SK-N-SH treated with all-trans-retinoic acid at 6 μM for 48 hours (cell line): ENCODE data around the gene NTN1.

ENCODE experiments used
- ATAC-seq: fragments of 200-7000 bp; cut with Tn5 transposase; 3 replicates; pipeline ENCODE4 v1.9.1; 2020; ENCODE audit warnings: mild to moderate bottlenecking, moderate library complexity
- ARNTL ChIP-seq: fragments of 450-650 bp; formaldehyde crosslinking; IDR thresholded peaks from 2 replicates; pipeline ENCODE4 v1.5.0; 2020; ENCODE audit warnings: low read depth, mild to moderate bottlenecking, moderate library complexity, borderline replicate concordance
- BACH2 ChIP-seq: fragments of 250-450 bp; sonication (Bioruptor Pico); IDR thresholded peaks from 2 replicates; pipeline ENCODE4 v1.9.0; 2021; ENCODE audit warnings: mild to moderate bottlenecking, borderline replicate concordance
- ESRRG ChIP-seq: fragments of 250-450 bp; sonication (Bioruptor Pico); IDR thresholded peaks from 2 replicates; pipeline ENCODE4 v1.6.1; 2021; ENCODE audit warnings: mild to moderate bottlenecking
- GLIS3 ChIP-seq: fragments of 250-450 bp; sonication (Bioruptor Pico); IDR thresholded peaks from 2 replicates; pipeline ENCODE4 v1.5.0; 2020; ENCODE audit warnings: mild to moderate bottlenecking, moderate library complexity
- ISL1 ChIP-seq: fragments of 250-450 bp; sonication (Bioruptor Pico); IDR thresholded peaks from 2 replicates; pipeline ENCODE4 v2.1.2; 2022; ENCODE audit warnings: mild to moderate bottlenecking, moderate library complexity
- OSR1 ChIP-seq: fragments of 250-450 bp; sonication (Bioruptor Pico); IDR thresholded peaks from 2 replicates; pipeline ENCODE4 v1.8.0; 2022; ENCODE audit warnings: moderate library complexity, mild to moderate bottlenecking, inconsistent platforms
- PPARA ChIP-seq: fragments of 250-450 bp; sonication (Bioruptor Pico); IDR thresholded peaks from 2 replicates; pipeline ENCODE4 v1.5.0; 2020; ENCODE audit warnings: mild to moderate bottlenecking, borderline replicate concordance
- RARB ChIP-seq: fragments of 250-450 bp; sonication (Bioruptor Pico); IDR thresholded peaks from 2 replicates; pipeline ENCODE4 v1.8.0; 2021; ENCODE audit warnings: mild to moderate bottlenecking, moderate library complexity
- SNAI2 ChIP-seq: fragments of 250-450 bp; sonication (Bioruptor Pico); IDR thresholded peaks from 2 replicates; pipeline ENCODE4 v1.5.0; 2020; ENCODE audit warnings: mild to moderate bottlenecking, moderate library complexity
- TCF4 ChIP-seq: fragments of 250-450 bp; sonication (Bioruptor Pico); IDR thresholded peaks from 2 replicates; pipeline ENCODE4 v1.8.0; 2021; ENCODE audit warnings: mild to moderate bottlenecking, moderate library complexity, borderline replicate concordance
- ZC3H10 ChIP-seq: fragments of 250-450 bp; sonication (Bioruptor Pico); IDR thresholded peaks from 2 replicates; pipeline ENCODE4 v1.5.1; 2021; ENCODE audit warnings: mild to moderate bottlenecking, moderate library complexity
- ZFP3 ChIP-seq: fragments of 250-450 bp; sonication (Bioruptor Pico); IDR thresholded peaks from 2 replicates; pipeline ENCODE4 v1.5.0; 2020; ENCODE audit warnings: mild to moderate bottlenecking, moderate library complexity
- ZFP30 ChIP-seq: fragments of 450-650 bp; formaldehyde crosslinking; IDR thresholded peaks from 2 replicates; pipeline ENCODE4 v1.5.0; 2022; ENCODE audit warnings: mild to moderate bottlenecking, moderate library complexity
- ZNF565 ChIP-seq: fragments of 450-650 bp; formaldehyde crosslinking; conservative IDR thresholded peaks from 2 replicates; pipeline ENCODE4 v1.5.0; 2020; ENCODE audit warnings: low read depth, mild to moderate bottlenecking, moderate library complexity
- ZNF70 ChIP-seq: fragments of 450-650 bp; formaldehyde crosslinking; IDR thresholded peaks from 2 replicates; pipeline ENCODE4 v1.5.0; 2020; ENCODE audit warnings: mild to moderate bottlenecking, moderate library complexity
- ZNF8 ChIP-seq: fragments of 450-650 bp; formaldehyde crosslinking; IDR thresholded peaks from 2 replicates; pipeline ENCODE4 v1.5.0; 2020; ENCODE audit warnings: mild to moderate bottlenecking, moderate library complexity
- TF ChIP-seq, protein P1 (sequence below): fragments of 250-450 bp; sonication (Bioruptor Pico); IDR thresholded peaks from 2 replicates; pipeline ENCODE4 v1.5.1; 2021; ENCODE audit warnings: mild to moderate bottlenecking, moderate library complexity
- TF ChIP-seq, protein P2 (sequence below): fragments of 250-450 bp; sonication (Bioruptor Pico); IDR thresholded peaks from 2 replicates; pipeline ENCODE4 v1.5.0; 2020; ENCODE audit warnings: mild to moderate bottlenecking, moderate library complexity
- TF ChIP-seq, protein P3 (sequence below): fragments of 250-450 bp; sonication (Bioruptor Pico); IDR thresholded peaks from 2 replicates; pipeline ENCODE4 v1.8.0; 2021; ENCODE audit warnings: low read depth, mild to moderate bottlenecking, moderate library complexity, borderline replicate concordance
- TF ChIP-seq, protein P4 (sequence below): fragments of 250-450 bp; sonication (Bioruptor Pico); IDR thresholded peaks from 2 replicates; pipeline ENCODE4 v1.8.0; 2020; ENCODE audit warnings: mild to moderate bottlenecking, moderate library complexity, borderline replicate concordance
- TF ChIP-seq, protein P5 (sequence below): fragments of 250-450 bp; sonication (Bioruptor Pico); IDR thresholded peaks from 2 replicates; pipeline ENCODE4 v1.5.1; 2020; ENCODE audit warnings: low read depth, mild to moderate bottlenecking, moderate library complexity

The NTN1 gene

DNA sequence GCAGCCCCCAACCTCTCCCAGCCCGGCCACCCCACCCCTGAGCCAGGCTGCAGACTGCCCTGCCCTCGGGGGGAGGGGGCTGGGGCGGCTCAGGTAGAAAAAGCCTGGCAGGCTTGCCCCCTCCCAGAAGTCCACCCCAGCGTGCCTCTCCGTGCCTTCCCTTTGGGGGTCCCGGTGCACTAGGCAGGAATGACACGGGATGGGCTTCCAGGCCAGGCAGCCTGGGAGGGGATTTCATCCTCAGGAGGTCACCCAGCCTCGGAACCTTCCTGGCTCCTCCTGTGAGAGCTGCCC, 185.0 kb downstream of the NTN1 start:
- TF ChIP-seq ESRRG (CRISPR knock-in tag), result no peak
- TF ChIP-seq, protein P1, sequence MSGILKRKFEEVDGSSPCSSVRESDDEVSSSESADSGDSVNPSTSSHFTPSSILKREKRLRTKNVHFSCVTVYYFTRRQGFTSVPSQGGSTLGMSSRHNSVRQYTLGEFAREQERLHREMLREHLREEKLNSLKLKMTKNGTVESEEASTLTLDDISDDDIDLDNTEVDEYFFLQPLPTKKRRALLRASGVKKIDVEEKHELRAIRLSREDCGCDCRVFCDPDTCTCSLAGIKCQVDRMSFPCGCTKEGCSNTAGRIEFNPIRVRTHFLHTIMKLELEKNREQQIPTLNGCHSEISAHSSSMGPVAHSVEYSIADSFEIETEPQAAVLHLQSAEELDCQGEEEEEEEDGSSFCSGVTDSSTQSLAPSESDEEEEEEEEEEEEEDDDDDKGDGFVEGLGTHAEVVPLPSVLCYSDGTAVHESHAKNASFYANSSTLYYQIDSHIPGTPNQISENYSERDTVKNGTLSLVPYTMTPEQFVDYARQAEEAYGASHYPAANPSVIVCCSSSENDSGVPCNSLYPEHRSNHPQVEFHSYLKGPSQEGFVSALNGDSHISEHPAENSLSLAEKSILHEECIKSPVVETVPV (CRISPR knock-in tag), result no peak
- TF ChIP-seq OSR1, result no peak
- TF ChIP-seq, protein P2, sequence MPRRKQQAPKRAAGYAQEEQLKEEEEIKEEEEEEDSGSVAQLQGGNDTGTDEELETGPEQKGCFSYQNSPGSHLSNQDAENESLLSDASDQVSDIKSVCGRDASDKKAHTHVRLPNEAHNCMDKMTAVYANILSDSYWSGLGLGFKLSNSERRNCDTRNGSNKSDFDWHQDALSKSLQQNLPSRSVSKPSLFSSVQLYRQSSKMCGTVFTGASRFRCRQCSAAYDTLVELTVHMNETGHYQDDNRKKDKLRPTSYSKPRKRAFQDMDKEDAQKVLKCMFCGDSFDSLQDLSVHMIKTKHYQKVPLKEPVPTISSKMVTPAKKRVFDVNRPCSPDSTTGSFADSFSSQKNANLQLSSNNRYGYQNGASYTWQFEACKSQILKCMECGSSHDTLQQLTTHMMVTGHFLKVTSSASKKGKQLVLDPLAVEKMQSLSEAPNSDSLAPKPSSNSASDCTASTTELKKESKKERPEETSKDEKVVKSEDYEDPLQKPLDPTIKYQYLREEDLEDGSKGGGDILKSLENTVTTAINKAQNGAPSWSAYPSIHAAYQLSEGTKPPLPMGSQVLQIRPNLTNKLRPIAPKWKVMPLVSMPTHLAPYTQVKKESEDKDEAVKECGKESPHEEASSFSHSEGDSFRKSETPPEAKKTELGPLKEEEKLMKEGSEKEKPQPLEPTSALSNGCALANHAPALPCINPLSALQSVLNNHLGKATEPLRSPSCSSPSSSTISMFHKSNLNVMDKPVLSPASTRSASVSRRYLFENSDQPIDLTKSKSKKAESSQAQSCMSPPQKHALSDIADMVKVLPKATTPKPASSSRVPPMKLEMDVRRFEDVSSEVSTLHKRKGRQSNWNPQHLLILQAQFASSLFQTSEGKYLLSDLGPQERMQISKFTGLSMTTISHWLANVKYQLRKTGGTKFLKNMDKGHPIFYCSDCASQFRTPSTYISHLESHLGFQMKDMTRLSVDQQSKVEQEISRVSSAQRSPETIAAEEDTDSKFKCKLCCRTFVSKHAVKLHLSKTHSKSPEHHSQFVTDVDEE, result no peak
- TF ChIP-seq ZC3H10 (CRISPR knock-in tag), result no peak
- no peak for TF ChIP-seq BACH2 (CRISPR knock-in tag)
- no peak for TF ChIP-seq SNAI2 (CRISPR knock-in tag)
- no peak for TF ChIP-seq ZNF70
- no peak for TF ChIP-seq ZFP3 (CRISPR knock-in tag)
- TF ChIP-seq ISL1 (CRISPR knock-in tag), result no peak
- TF ChIP-seq ZNF565 (CRISPR knock-in tag), result no peak
- no peak for TF ChIP-seq TCF4
- no peak for TF ChIP-seq RARB
- TF ChIP-seq, protein P3, sequence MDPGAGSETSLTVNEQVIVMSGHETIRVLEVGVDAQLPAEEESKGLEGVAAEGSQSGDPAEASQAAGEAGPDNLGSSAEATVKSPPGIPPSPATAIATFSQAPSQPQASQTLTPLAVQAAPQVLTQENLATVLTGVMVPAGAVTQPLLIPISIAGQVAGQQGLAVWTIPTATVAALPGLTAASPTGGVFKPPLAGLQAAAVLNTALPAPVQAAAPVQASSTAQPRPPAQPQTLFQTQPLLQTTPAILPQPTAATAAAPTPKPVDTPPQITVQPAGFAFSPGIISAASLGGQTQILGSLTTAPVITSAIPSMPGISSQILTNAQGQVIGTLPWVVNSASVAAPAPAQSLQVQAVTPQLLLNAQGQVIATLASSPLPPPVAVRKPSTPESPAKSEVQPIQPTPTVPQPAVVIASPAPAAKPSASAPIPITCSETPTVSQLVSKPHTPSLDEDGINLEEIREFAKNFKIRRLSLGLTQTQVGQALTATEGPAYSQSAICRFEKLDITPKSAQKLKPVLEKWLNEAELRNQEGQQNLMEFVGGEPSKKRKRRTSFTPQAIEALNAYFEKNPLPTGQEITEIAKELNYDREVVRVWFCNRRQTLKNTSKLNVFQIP (CRISPR knock-in tag), result no peak
- no peak for TF ChIP-seq ZNF8 (CRISPR knock-in tag)
- ATAC-seq, result no peak

DNA sequence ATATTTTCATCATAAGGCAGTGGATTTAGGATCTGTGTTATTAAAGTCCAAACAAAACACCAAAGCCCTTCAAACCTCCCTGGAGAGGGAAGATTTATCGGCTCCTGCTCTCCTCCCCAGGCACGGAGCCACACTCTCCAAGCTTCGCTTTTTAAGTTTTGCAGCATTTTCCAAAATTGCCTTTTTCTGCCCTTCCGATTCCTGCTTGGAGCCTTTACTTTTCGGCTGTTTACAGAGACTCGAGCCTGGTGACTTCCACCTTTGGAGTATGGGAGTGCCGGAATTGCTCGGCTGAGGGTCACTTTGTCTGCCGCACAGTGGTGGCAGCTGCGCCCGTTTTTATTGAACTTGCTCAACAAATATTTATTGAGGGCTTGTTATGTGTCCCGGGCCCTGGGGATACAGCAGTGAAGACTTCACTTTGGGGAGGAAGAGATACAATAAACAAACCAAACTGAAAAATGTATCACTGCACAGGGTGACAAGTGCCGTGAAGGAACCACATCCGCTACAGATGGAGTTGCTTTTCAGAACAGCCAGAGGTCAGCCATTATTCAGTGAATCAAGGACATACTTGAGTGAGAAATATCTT, 185.5 kb downstream of the NTN1 start:
- TF ChIP-seq RARB (no peak), SNAI2 (CRISPR knock-in tag) (no peak), ISL1 (CRISPR knock-in tag) (no peak), TCF4 (no peak), GLIS3 (no peak), ZC3H10 (CRISPR knock-in tag) (no peak), OSR1 (no peak), PPARA (CRISPR knock-in tag) (no peak), ZNF565 (CRISPR knock-in tag) (no peak), ARNTL (CRISPR knock-in tag) (no peak), ZFP30 (no peak), ZNF8 (CRISPR knock-in tag) (no peak)
- TF ChIP-seq, protein P4, sequence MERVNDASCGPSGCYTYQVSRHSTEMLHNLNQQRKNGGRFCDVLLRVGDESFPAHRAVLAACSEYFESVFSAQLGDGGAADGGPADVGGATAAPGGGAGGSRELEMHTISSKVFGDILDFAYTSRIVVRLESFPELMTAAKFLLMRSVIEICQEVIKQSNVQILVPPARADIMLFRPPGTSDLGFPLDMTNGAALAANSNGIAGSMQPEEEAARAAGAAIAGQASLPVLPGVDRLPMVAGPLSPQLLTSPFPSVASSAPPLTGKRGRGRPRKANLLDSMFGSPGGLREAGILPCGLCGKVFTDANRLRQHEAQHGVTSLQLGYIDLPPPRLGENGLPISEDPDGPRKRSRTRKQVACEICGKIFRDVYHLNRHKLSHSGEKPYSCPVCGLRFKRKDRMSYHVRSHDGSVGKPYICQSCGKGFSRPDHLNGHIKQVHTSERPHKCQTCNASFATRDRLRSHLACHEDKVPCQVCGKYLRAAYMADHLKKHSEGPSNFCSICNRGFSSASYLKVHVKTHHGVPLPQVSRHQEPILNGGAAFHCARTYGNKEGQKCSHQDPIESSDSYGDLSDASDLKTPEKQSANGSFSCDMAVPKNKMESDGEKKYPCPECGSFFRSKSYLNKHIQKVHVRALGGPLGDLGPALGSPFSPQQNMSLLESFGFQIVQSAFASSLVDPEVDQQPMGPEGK (CRISPR knock-in tag), result no peak
- TF ChIP-seq, protein P2, result no peak
- TF ChIP-seq, protein P3 (CRISPR knock-in tag), result no peak
- TF ChIP-seq, protein P5, sequence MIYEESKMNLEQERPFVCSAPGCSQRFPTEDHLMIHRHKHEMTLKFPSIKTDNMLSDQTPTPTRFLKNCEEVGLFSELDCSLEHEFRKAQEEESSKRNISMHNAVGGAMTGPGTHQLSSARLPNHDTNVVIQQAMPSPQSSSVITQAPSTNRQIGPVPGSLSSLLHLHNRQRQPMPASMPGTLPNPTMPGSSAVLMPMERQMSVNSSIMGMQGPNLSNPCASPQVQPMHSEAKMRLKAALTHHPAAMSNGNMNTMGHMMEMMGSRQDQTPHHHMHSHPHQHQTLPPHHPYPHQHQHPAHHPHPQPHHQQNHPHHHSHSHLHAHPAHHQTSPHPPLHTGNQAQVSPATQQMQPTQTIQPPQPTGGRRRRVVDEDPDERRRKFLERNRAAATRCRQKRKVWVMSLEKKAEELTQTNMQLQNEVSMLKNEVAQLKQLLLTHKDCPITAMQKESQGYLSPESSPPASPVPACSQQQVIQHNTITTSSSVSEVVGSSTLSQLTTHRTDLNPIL (CRISPR knock-in tag), result no peak
- TF ChIP-seq, protein P1 (CRISPR knock-in tag), result no peak
- ATAC-seq, result no peak
